Adipocyte (in vitro differentiated cells): ENCODE results near the gene KCNG2.
A peak's percentile ranks its signal among the peaks of the same experiment; 100 is the strongest.

Experiments
- DNase-seq: peaks from one replicate; pipeline ENCODE4 v3.0.0-alpha.2; 2015; ENCODE audit warnings: low read depth
- H3K27me3 ChIP-seq: replicated peaks from 2 replicates; pipeline ENCODE4 v1.7.0; 2013; ENCODE audit warnings: mild to moderate bottlenecking, low read length, moderate library complexity; ENCODE audit not compliant: control insufficient read depth, insufficient read depth
- H3K36me3 ChIP-seq: 2 replicates; pipeline ENCODE4 v1.7.0; 2013; ENCODE audit warnings: low read length, mild to moderate bottlenecking, moderate library complexity; ENCODE audit not compliant: control insufficient read depth, insufficient read depth, severe bottlenecking
- H3K4me1 ChIP-seq: 2 replicates; pipeline ENCODE4 v1.7.0; 2013; ENCODE audit warnings: mild to moderate bottlenecking, low read length, moderate library complexity; ENCODE audit not compliant: control insufficient read depth, insufficient read depth
- H3K4me3 ChIP-seq: 2 replicates; pipeline ENCODE4 v1.7.0; 2013; ENCODE audit warnings: mild to moderate bottlenecking, low read length, moderate library complexity
- H3K9ac ChIP-seq: 2 replicates; pipeline ENCODE4 v1.7.0; 2013; ENCODE audit warnings: mild to moderate bottlenecking, low read length, moderate library complexity
- H3K9me3 ChIP-seq: 2 replicates; pipeline ENCODE4 v1.7.0; 2013; ENCODE audit warnings: mild to moderate bottlenecking, low read length, moderate library complexity; ENCODE audit not compliant: control insufficient read depth

KCNG2 gene

DNA sequence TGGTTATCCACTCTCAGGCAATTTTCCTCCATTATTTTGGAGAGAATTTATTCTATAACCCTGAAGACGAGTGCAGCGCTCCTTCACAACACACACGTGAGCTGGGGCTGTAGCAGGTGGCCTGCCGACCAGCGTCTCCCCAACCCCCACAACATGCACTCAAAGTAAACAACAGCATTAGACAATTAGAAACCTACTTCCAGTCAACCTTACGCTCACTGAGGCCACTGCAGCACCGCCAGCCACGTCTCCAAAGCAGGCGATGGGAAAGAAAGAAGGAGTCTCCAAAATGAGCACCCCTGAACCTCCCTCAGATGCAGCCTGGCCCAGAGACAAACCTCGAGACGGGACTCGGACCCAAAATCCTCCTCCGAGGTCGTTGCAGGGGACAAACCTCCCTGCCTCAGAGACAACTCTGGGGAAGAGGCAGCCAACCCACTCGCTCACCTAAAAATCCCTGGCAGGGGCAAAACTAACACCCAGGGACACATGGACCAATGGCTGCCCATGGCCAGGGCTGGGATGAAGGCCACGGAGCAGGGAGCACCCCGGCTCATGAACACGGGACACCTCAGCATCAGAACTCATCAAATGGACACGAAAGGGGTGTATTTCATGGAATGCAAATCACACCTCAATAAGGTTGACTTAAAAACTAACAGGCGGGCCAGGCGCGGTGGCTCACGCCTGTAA is 151.1 kb downstream of the KCNG2 start:
- no peaks in the 10 kb centered on the region for H3K9me3 ChIP-seq
- no peaks in the 10 kb centered on the region for H3K27me3 ChIP-seq
- no peak for DNase-seq
- peak overlapping the region; percentile 89 for H3K4me3 ChIP-seq
- peaks cover 48% of the 10 kb centered on the region for H3K4me1 ChIP-seq
- H3K9ac ChIP-seq = peak overlapping the region; percentile 92
- peaks cover 7% of the 10 kb centered on the region for H3K36me3 ChIP-seq
